Endothelial cell of umbilical vein (primary cell): Measurements from ENCODE around the gene UBXN11.

Experiments
- CTCF ChIP-seq, 2 donors: IDR thresholded peaks; 1 replicate in 1 of 2; 2 replicates in 1 of 2; pipeline ENCODE4 v1.5.1; 2011; ENCODE audit warnings: low read length in 2 of 2, mild to moderate bottlenecking in 2 of 2, moderate library complexity in 2 of 2, control low read depth in 1 of 2, inconsistent platforms in 1 of 2, low read depth in 1 of 2; ENCODE audit not compliant: insufficient read depth in 1 of 2; ENCODE audit errors: extremely low read depth in 1 of 2
- EZH2 ChIP-seq: IDR thresholded peaks from 2 replicates; pipeline ENCODE4 v1.6.1; 2012; ENCODE audit warnings: borderline replicate concordance, low read depth, mild to moderate bottlenecking, moderate library complexity, low read length, inconsistent platforms; ENCODE audit not compliant: severe bottlenecking
- FOS ChIP-seq: IDR thresholded peaks from 2 replicates; pipeline ENCODE4 v1.6.1; 2011; ENCODE audit warnings: mild to moderate bottlenecking, low read length, moderate library complexity, borderline replicate concordance; ENCODE audit not compliant: insufficient read depth
- MAX ChIP-seq: IDR thresholded peaks from 2 replicates; pipeline ENCODE4 v1.6.1; 2011; ENCODE audit not compliant: insufficient read depth, insufficient read length
- MYC ChIP-seq: IDR thresholded peaks from one replicate; pipeline ENCODE4 v1.6.1; 2011; ENCODE audit warnings: mild to moderate bottlenecking, low read depth, low read length
- POLR2A ChIP-seq: IDR thresholded peaks from 2 replicates; pipeline ENCODE4 v1.6.1; 2012; ENCODE audit warnings: low read depth, mild to moderate bottlenecking, control low read depth, low read length

- TF ChIP-seq CTCF (IDR thresholded peaks at IDR 0.05; ENCODE audit: extremely low read depth in 1 of 2, insufficient read depth in 1 of 2, low read depth in 1 of 2, low read length in 2 of 2) (no peak), MAX (no peak), POLR2A (no peak), FOS (no peak), EZH2 (no peak), MYC (no peak)
These were observed 22.2 kb upstream of the UBXN11 start for GRCh38 chr1:26328597-26328996.
